ENCODE data around the gene UNC5B. TPM values are rescaled to one million over a fixed set of nuclear protein-coding genes. Genes with fewer than 3 reads are reported as not detected.

The UNC5B gene
- total RNA-seq, 6 donors from 2014 or later, result 8.4 to 27.7 (median 20.5) TPM

DNA sequence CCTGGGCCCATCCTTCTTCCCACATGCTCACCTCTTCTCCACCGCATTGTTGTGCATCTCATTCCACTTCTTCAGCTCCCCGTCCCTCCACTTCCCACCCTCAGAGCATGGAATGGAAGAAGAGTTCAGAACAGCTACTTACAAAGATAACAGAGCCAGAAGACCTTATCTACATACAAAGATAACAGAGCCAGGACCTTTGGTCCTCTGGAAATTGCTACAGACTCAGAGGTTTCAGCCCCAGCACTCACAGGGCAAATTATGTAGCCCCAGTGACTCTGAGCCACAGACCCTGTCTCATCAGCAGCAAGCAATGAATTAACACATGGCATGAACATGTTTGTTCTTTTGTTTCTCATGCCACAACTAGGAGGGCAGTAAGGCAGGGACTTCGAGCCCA lies 78.0 kb downstream of the UNC5B start:
- DNase-seq (no peak), ATAC-seq (ENCODE audit: low FRiP score in 2 of 2) (no peak)
- Histone ChIP-seq H3K9me3 (no peaks in the 10 kb centered on the region), H3K4me1 (peaks cover 2 to 29% (median 19%) of the 10 kb centered on the region in 4 donors), H3K4me3 (no peak overlapping the region), H3K27me3 (no peaks in the 10 kb centered on the region), H3K36me3 (peaks cover 3 to 83% (median 44%) of the 10 kb centered on the region in 4 donors), H3K27ac (no peak overlapping the region)
- 88 to 95% methylated on average over 3 of the region's 3 CpGs for WGBS, 2 donors
- TF ChIP-seq, protein P1, sequence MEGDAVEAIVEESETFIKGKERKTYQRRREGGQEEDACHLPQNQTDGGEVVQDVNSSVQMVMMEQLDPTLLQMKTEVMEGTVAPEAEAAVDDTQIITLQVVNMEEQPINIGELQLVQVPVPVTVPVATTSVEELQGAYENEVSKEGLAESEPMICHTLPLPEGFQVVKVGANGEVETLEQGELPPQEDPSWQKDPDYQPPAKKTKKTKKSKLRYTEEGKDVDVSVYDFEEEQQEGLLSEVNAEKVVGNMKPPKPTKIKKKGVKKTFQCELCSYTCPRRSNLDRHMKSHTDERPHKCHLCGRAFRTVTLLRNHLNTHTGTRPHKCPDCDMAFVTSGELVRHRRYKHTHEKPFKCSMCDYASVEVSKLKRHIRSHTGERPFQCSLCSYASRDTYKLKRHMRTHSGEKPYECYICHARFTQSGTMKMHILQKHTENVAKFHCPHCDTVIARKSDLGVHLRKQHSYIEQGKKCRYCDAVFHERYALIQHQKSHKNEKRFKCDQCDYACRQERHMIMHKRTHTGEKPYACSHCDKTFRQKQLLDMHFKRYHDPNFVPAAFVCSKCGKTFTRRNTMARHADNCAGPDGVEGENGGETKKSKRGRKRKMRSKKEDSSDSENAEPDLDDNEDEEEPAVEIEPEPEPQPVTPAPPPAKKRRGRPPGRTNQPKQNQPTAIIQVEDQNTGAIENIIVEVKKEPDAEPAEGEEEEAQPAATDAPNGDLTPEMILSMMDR (IDR thresholded peaks at IDR 0.05), result no peak
- no peak for TF ChIP-seq POLR2AphosphoS5 (IDR thresholded peaks at IDR 0.05)
- no peak for TF ChIP-seq POLR2A (IDR thresholded peaks at IDR 0.05)
- no peak for TF ChIP-seq EP300 (IDR thresholded peaks at IDR 0.05)

DNA sequence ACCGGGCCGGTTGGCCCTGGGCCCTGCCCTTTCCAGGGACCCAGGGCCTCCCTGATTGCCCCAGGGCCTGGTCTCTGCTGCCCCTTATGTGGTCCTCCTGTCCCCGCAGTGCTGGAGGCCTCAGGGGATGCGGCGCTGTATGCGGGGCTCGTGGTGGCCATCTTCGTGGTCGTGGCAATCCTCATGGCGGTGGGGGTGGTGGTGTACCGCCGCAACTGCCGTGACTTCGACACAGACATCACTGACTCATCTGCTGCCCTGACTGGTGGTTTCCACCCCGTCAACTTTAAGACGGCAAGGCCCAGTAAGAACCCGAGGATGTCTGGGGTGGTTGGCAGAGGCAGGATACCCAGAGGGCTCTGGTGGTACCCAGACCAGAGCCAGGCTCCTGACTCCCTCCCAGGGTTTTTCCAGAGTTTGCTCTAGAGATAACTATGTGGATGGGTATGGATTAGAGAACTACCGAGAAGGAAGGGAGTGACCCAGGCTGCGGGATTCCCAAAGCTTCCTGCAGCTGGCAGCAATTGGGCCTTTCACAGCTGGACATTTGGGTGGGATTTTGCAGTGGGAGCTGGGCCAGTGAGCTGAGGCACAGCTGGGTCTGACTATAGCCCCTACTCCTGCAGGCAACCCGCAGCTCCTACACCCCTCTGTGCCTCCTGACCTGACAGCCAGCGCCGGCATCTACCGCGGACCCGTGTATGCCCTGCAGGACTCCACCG lies 78.6 kb downstream of the UNC5B start:
- Histone ChIP-seq H3K27ac (no peak overlapping the region), H3K4me3 (no peak overlapping the region), H3K36me3 (peaks cover 3 to 83% (median 44%) of the 10 kb centered on the region in 4 donors), H3K27me3 (no peaks in the 10 kb centered on the region), H3K4me1 (peaks cover 2 to 29% (median 19%) of the 10 kb centered on the region in 4 donors), H3K9me3 (no peaks in the 10 kb centered on the region)
- WGBS, 2 donors, result 90 to 96% methylated on average over 9 to 26 of the region's 26 CpGs
- ATAC-seq (ENCODE audit: low FRiP score in 2 of 2) (no peak), DNase-seq (no peak)
- TF ChIP-seq, protein P1 (IDR thresholded peaks at IDR 0.05), result no peak
- TF ChIP-seq EP300 (IDR thresholded peaks at IDR 0.05), result no peak
- no peak for TF ChIP-seq POLR2A (IDR thresholded peaks at IDR 0.05)
- TF ChIP-seq POLR2AphosphoS5 (IDR thresholded peaks at IDR 0.05), result no peak

- TF ChIP-seq, protein P1 (IDR thresholded peaks at IDR 0.05), result no peak
- TF ChIP-seq POLR2A (IDR thresholded peaks at IDR 0.05) (no peak), EP300 (IDR thresholded peaks at IDR 0.05) (no peak), POLR2AphosphoS5 (IDR thresholded peaks at IDR 0.05) (no peak)
- 96% methylated on average over 8 to 13 of the region's 13 CpGs for WGBS, 2 donors
- Histone ChIP-seq H3K36me3 (peaks cover 3 to 83% (median 44%) of the 10 kb centered on the region in 4 donors), H3K9me3 (no peaks in the 10 kb centered on the region), H3K27ac (no peak overlapping the region), H3K4me3 (no peak overlapping the region), H3K4me1 (peaks cover 2 to 29% (median 16%) of the 10 kb centered on the region in 4 donors), H3K27me3 (no peaks in the 10 kb centered on the region)
- DNase-seq (no peak), ATAC-seq (ENCODE audit: low FRiP score in 2 of 2) (no peak)
Measured at GRCh38 chr10:71291528-71291900, 79.1 kb downstream of the UNC5B start.

- no peak overlapping the region for H3K4me3 ChIP-seq
- TF ChIP-seq EP300 (IDR thresholded peaks at IDR 0.05) (no peak), POLR2A (IDR thresholded peaks at IDR 0.05) (no peak), POLR2AphosphoS5 (IDR thresholded peaks at IDR 0.05) (no peak)
- TF ChIP-seq, protein P1 (IDR thresholded peaks at IDR 0.05), result no peak
- DNase-seq (no peak), ATAC-seq (ENCODE audit: low FRiP score in 2 of 2) (no peak)
- WGBS, 2 donors, result 65 to 85% methylated on average over 6 to 10 of the region's 10 CpGs
- peaks cover 3 to 83% (median 34%) of the 10 kb centered on the region in 4 donors for H3K36me3 ChIP-seq
- H3K27ac ChIP-seq, result peak overlapping the region in 2 of 4 donors; percentile 16 to 56
- peaks cover 2 to 19% (median 12%) of the 10 kb centered on the region in 4 donors for H3K4me1 ChIP-seq
- no peaks in the 10 kb centered on the region for H3K9me3 ChIP-seq
- no peaks in the 10 kb centered on the region for H3K27me3 ChIP-seq
Measured at GRCh38 chr10:71292624-71293445, 80.5 kb downstream of the UNC5B start.

Data from upper lobe of left lung (tissue), 6 donors.